ENCODE results near the gene ZNF746.

- TF ChIP-seq, protein P1, sequence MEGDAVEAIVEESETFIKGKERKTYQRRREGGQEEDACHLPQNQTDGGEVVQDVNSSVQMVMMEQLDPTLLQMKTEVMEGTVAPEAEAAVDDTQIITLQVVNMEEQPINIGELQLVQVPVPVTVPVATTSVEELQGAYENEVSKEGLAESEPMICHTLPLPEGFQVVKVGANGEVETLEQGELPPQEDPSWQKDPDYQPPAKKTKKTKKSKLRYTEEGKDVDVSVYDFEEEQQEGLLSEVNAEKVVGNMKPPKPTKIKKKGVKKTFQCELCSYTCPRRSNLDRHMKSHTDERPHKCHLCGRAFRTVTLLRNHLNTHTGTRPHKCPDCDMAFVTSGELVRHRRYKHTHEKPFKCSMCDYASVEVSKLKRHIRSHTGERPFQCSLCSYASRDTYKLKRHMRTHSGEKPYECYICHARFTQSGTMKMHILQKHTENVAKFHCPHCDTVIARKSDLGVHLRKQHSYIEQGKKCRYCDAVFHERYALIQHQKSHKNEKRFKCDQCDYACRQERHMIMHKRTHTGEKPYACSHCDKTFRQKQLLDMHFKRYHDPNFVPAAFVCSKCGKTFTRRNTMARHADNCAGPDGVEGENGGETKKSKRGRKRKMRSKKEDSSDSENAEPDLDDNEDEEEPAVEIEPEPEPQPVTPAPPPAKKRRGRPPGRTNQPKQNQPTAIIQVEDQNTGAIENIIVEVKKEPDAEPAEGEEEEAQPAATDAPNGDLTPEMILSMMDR (IDR thresholded peaks at IDR 0.05) = no peak
- TF ChIP-seq HOXB5 (CRISPR knock-in tag; IDR thresholded peaks at IDR 0.05) (no peak), EP300 (IDR thresholded peaks at IDR 0.05) (no peak), POLR2A (IDR thresholded peaks at IDR 0.05; ENCODE audit: low read length) (no peak), MYC (IDR thresholded peaks at IDR 0.05; ENCODE audit: borderline replicate concordance, low read length) (no peak), RNF2 (IDR thresholded peaks at IDR 0.05; ENCODE audit: borderline replicate concordance, low read depth) (no peak), MAX (IDR thresholded peaks at IDR 0.05) (no peak), CHD4 (IDR thresholded peaks at IDR 0.05; ENCODE audit: borderline replicate concordance) (no peak), MAFK (IDR thresholded peaks at IDR 0.05; ENCODE audit: partially characterized antibody) (peak; percentile 96), RFX5 (IDR thresholded peaks at IDR 0.05) (no peak), REST (IDR thresholded peaks at IDR 0.05) (no peak), HOXA7 (CRISPR knock-in tag; IDR thresholded peaks at IDR 0.05) (no peak)
Measured at GRCh38 chr7:149494738-149495368, 2.8 kb downstream of the ZNF746 start.

Measured in A549 (cell line).